Ascending aorta (tissue), 2 donors: ENCODE measurements around the gene PIH1D1. TPM values are rescaled to one million over a fixed set of nuclear protein-coding genes. Genes with fewer than 3 reads are reported as not detected.

Source experiments
- DNase-seq, 2 donors: peaks; one replicate each; pipeline ENCODE4 v3.0.0-alpha.2; 2019; ENCODE audit warnings: low spot score in 2 of 2
- H3K27ac ChIP-seq, 2 donors: fragments of 200-600 bp; sonication (generic); one replicate each; pipeline ENCODE4 v1.5.1; 2016 to 2017; ENCODE audit warnings: mild to moderate bottlenecking in 1 of 2
- H3K27me3 ChIP-seq: fragments of 200-600 bp; sonication (generic); one replicate; pipeline ENCODE4 v1.5.1; 2017
- H3K36me3 ChIP-seq, 2 donors: fragments of 200-600 bp; sonication (generic); one replicate each; pipeline ENCODE4 v1.5.1; 2016
- H3K4me1 ChIP-seq, 2 donors: fragments of 200-600 bp; sonication (generic); one replicate each; pipeline ENCODE4 v1.5.1; 2016 to 2017; ENCODE audit warnings: mild to moderate bottlenecking in 1 of 2
- H3K4me3 ChIP-seq, 2 donors: fragments of 200-600 bp; sonication (generic); one replicate each; pipeline ENCODE4 v1.5.1; 2016 to 2017; ENCODE audit warnings: mild to moderate bottlenecking in 1 of 2
- H3K9me3 ChIP-seq, 2 donors: fragments of 200-600 bp; sonication (generic); one replicate each; pipeline ENCODE4 v1.5.1; 2016
- intact Hi-C: fragments of 100-400 bp; cut with DNase I; formaldehyde crosslinking; loops from one replicate; pipeline ENCODE4 v1.15.1; 2023
- total RNA-seq: library from RNA; depleted of rRNA; stranded (reverse); fragments of >200 nt; gene quantifications from one replicate; pipeline ENCODE4 v1.1.0, GENCODE V29; 2016
- TF ChIP-seq, protein P1 (sequence below), 3 experiments: fragments of 200-600 bp in 2 of 3; fragments of 450-650 bp in 1 of 3; sonication (generic) in 2 of 3; IDR thresholded peaks; one replicate each; pipeline ENCODE4 v1.5.1; 2016 to 2019; ENCODE audit warnings: antibody characterized with exemption in 3 of 3, mild to moderate bottlenecking in 1 of 3, moderate library complexity in 1 of 3

PIH1D1 gene
- total RNA-seq, 1 donor from 2014 or later = 177 TPM

DNA sequence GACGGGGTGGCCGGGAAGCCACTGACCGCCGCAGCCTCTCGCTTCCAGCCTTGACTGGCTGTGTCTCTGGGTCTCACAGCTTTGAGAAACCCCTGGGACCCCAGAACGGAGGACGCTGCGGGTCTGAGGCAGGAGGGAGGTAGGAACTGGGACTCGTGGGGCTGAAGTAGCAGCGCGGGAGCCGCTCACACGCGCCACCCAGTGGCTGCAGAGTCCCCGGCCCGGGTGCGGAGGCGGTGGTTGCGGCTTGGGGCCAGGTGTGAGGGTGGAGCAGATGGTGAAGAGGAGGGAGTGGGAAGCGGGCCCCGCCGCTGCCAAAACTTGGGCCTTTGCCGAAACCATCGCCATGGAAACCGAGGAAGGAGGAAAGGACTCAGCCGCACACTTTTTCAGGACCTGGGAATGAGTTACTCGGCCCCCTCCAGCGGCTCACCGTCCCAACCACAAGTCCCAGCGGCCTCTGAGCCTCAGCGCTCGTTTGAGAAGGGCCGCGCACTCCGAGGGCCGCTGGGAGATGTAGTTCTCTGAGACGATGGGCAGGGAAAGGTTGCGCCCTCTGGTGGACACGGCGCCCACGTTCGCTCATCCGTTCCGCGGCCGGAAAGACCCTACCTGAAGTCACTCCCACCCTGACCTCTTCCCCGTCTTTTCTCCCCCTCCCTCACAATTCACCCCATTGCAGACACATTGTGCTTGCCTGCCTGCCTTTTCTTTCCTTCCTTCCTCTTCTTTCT lies 8.1 kb downstream of the PIH1D1 start:
- Histone ChIP-seq H3K27ac (peak overlapping the region; percentile 62 to 66), H3K4me3 (peak overlapping the region; percentile 55 to 75), H3K4me1 (no peaks in the 10 kb centered on the region), H3K27me3 (peaks cover 10% of the 10 kb centered on the region), H3K36me3 (peaks cover 0 to 8% of the 10 kb centered on the region in 2 donors), H3K9me3 (no peaks in the 10 kb centered on the region)
- TF ChIP-seq, protein P1, sequence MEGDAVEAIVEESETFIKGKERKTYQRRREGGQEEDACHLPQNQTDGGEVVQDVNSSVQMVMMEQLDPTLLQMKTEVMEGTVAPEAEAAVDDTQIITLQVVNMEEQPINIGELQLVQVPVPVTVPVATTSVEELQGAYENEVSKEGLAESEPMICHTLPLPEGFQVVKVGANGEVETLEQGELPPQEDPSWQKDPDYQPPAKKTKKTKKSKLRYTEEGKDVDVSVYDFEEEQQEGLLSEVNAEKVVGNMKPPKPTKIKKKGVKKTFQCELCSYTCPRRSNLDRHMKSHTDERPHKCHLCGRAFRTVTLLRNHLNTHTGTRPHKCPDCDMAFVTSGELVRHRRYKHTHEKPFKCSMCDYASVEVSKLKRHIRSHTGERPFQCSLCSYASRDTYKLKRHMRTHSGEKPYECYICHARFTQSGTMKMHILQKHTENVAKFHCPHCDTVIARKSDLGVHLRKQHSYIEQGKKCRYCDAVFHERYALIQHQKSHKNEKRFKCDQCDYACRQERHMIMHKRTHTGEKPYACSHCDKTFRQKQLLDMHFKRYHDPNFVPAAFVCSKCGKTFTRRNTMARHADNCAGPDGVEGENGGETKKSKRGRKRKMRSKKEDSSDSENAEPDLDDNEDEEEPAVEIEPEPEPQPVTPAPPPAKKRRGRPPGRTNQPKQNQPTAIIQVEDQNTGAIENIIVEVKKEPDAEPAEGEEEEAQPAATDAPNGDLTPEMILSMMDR (IDR thresholded peaks at IDR 0.05) = peak; percentile 77 to 90 (median 78)
- intact Hi-C loops = loop anchor here (1.0 to 2.0 kb wide), 4 partner anchors 51 to 217 kb away; partner anchors contain the start of gene DKKL1
- DNase-seq = peak; percentile 76 to 98

DNA sequence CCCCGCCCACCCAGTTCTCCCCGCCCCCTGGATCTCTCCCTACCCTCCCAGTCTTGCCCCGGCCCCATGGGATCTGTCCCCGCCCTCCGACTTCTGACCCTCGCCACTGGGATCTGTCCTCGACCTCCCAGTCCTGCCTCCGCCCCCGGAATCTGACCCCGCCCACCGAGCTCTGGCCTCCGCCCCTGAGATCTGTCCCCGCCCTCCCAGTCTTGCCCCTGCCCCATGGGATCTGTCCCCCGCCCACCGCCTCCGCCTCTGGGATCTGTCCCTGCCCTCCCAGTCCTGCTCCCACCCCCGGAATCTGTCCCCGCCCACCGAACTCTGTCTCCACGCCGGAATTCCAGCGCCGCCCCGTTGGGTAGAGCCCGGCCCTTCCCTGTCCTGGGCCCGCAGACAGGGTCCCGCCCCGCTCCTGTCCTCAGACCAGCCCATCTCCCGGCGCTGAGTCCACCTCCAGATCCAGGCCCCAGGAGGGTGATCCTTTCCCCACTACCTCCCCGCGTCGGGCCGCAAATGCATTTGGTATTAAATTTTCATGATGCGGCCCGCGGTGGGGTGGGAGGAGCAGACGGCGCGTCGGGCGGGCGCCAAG lies 8.7 kb downstream of the PIH1D1 start:
- Histone ChIP-seq H3K9me3 (no peaks in the 10 kb centered on the region), H3K4me3 (peak overlapping the region; percentile 55 to 75), H3K27ac (peak overlapping the region; percentile 62 to 66), H3K36me3 (peaks cover 0 to 8% of the 10 kb centered on the region in 2 donors), H3K27me3 (peaks cover 10% of the 10 kb centered on the region), H3K4me1 (no peaks in the 10 kb centered on the region)
- intact Hi-C loops = loop anchor here (1.0 to 2.0 kb wide), 4 partner anchors 51 to 216 kb away; partner anchors contain the start of gene DKKL1
- DNase-seq = peak; percentile 70 to 96
- TF ChIP-seq, protein P1 (IDR thresholded peaks at IDR 0.05) = no peak

DNA sequence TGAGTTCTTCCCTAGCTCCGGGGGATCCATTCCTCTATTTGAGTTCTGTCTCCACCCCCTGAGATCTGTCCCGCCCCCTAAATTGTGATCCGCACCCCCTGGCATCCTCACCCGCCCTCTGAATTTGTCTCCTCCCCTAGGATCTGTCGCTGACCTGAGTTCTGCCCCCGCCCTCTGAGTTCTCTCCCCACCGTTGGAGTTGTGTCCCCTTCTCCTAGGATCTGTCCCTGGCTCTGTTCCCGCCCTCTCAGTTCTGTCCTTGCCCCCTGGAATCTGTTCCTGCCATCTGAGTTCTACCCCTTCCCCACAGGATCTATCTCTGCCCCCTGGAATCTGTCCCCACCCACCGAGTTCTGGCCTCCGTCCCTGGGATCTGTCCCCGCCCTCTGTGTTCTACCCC lies 9.3 kb downstream of the PIH1D1 start:
- TF ChIP-seq, protein P1 (IDR thresholded peaks at IDR 0.05) = no peak
- intact Hi-C loops = loop anchor here (2.0 kb wide), 1 partner anchor 216 kb away; no protein-coding TSS in a partner anchor
- Histone ChIP-seq H3K4me3 (peak overlapping the region; percentile 55 to 75), H3K9me3 (no peaks in the 10 kb centered on the region), H3K4me1 (no peaks in the 10 kb centered on the region), H3K36me3 (peaks cover 0 to 7% of the 10 kb centered on the region in 2 donors), H3K27me3 (peaks cover 12% of the 10 kb centered on the region), H3K27ac (peak overlapping the region; percentile 36 to 66)
- no peak for DNase-seq

DNA sequence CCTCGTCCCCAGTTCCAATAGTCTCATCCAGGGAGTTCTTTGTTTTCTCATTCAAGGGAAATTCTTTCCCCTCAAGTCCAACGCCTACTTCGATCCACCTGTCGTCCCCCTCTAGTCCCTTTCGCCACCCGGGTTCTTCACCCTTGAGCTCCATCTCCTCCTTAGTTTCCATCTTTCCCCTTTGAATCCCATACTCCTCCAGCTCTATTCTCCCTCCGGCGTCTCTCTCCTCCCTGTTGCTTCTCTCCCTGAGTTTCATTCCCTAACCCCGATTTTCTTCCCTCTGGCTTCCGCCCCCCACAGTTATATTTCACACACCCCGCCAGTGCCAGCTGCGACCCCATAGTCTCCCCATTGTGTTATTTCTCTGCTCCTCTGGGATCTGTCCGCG lies 9.7 kb downstream of the PIH1D1 start:
- TF ChIP-seq, protein P1 (IDR thresholded peaks at IDR 0.05) = no peak
- DNase-seq = no peak
- intact Hi-C loops = loop anchor here (2.0 kb wide), 1 partner anchor 215 kb away; no protein-coding TSS in a partner anchor
- Histone ChIP-seq H3K36me3 (peaks cover 0 to 3% of the 10 kb centered on the region in 2 donors), H3K27ac (peak overlapping the region in 1 of 2 donors; percentile 36), H3K4me3 (peak overlapping the region in 1 of 2 donors; percentile 75), H3K27me3 (peaks cover 14% of the 10 kb centered on the region), H3K9me3 (no peaks in the 10 kb centered on the region), H3K4me1 (no peaks in the 10 kb centered on the region)

DNA sequence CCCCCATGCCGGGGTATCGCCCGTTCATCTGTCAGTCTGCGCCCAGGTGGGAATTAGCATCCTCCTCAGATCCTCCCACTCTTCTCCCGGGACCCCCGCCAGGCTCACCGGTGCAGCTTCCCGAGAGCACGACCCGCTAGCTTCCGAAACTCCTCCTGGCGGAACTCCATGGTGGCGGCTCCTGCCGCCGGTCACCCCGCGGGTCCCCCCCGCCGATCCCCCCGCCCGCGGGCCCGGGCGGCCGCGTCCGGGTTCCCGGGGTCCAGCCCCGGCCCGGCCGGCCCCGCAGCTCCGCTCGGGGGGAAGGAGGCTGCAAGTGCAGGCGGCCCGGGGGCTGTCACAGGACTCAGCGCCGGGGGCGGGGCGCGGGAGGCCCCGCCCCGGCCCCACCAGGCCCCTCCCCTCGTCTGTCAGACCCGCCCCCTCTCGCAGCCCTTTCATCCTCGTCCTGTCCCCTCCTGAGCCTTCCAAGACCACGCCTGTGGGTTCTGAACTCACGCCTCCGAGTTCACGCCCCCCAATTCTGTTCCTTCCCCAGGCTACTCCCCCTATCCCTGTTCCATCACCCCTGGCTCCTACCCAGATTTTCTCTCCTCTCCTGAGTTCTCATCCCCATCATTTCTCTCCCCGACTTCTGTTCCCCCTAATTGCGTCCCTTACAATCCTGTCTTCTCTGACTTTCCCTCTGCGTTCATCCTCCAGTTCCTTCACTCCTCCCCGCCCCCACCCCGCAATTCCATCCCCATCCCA lies 10.2 kb downstream of the PIH1D1 start, which contains the start of gene SLC17A7:
Gene SLC17A7 (minus strand): TSS at position 318 of the 750 bp plus-strand sequence. CDS start 148 bp downstream, at position 170.
- Histone ChIP-seq H3K4me1 (no peaks in the 10 kb centered on the region), H3K27me3 (peaks cover 17% of the 10 kb centered on the region), H3K9me3 (no peaks in the 10 kb centered on the region), H3K36me3 (no peaks in the 10 kb centered on the region), H3K4me3 (peak within 1 kb of the TSS; percentile 42 to 75), H3K27ac (peak within 1 kb of the TSS; percentile 36 to 66)
- TF ChIP-seq, protein P1 (IDR thresholded peaks at IDR 0.05) = no peak
- DNase-seq = peak in 1 of 2 donors; percentile 78
- intact Hi-C loops = no loop called here
